Epithelial cell of proximal tubule (primary cell): ENCODE data around the gene SLC45A1. TPM values are rescaled to one million over a fixed set of nuclear protein-coding genes. Genes with fewer than 3 reads are reported as not detected.

ENCODE experiments used
- DNase-seq: peaks from one replicate; pipeline ENCODE4 v3.0.0-alpha.2; 2011; ENCODE audit warnings: low read depth
- H3K4me3 ChIP-seq: 2 replicates; pipeline ENCODE4 v1.5.1; 2011; ENCODE audit warnings: low read depth, mild to moderate bottlenecking, low read length
- CTCF ChIP-seq: conservative IDR thresholded peaks from 2 replicates; pipeline ENCODE4 v1.5.1; 2012; ENCODE audit warnings: low read depth, mild to moderate bottlenecking, low read length
- total RNA-seq: library from RNA; depleted of rRNA; stranded (reverse); fragments of >200 nt; gene quantifications from 2 replicates; pipeline ENCODE4 v1.2.3, GENCODE V29; 2015

Gene SLC45A1
- total RNA-seq, 1 donor from 2014 or later: 0.63 TPM

GRCh38 chr1:8388732-8389562 lies 71.0 kb downstream of the SLC45A1 start:
- no peak for TF ChIP-seq CTCF
- no peak overlapping the region for H3K4me3 ChIP-seq
- no peak for DNase-seq

- no peak for TF ChIP-seq CTCF
- H3K4me3 ChIP-seq: no peak overlapping the region
- DNase-seq: no peak
Measured at GRCh38 chr1:8389958-8390535, 72.1 kb downstream of the SLC45A1 start.

- H3K4me3 ChIP-seq: no peak overlapping the region
- TF ChIP-seq CTCF: no peak
- no peak for DNase-seq
Measured at GRCh38 chr1:8390707-8391106, 72.8 kb downstream of the SLC45A1 start.

- no peak for DNase-seq
- TF ChIP-seq CTCF: no peak
- H3K4me3 ChIP-seq: no peak overlapping the region
Measured at GRCh38 chr1:8392522-8392921, 74.6 kb downstream of the SLC45A1 start.
